ENCODE results near the gene IL26. TPM values are rescaled to one million over a fixed set of nuclear protein-coding genes. Genes with fewer than 3 reads are reported as not detected.

The IL26 gene
- total and polyA plus RNA-seq, 2 of the 4 experiments (the other 2 are of a cell fraction) = not detected

GRCh38 chr12:68242777-68243176, 17.2 kb upstream of the IL26 start:
- in situ Hi-C loops (cut with MboI; ENCODE audit: low sequenced_read_pairs) (no loop called here), intact Hi-C loops (cut with micrococcal nuclease) (no loop called here), dilution Hi-C loops (cut with HindIII; ENCODE audit: low sequenced_read_pairs, unreplicated experiment) (no loop called here)
- Histone ChIP-seq H3K36me3 (ENCODE audit: control insufficient read depth, insufficient read depth, low read length) (no peaks in the 10 kb centered on the region), H2AK5ac (ENCODE audit: low read depth, low read length) (no peak overlapping the region), H3K4me3 (ENCODE audit: insufficient read depth, low read depth, low read length) (no peak overlapping the region), H4K5ac (ENCODE audit: low read depth, low read length) (no peak overlapping the region), H3K9me1 (ENCODE audit: insufficient read depth, low read length) (0 out of 2 replicates have a peak, but pooled peaks cover 5% of the 10 kb centered on the region), H3K4me1 (ENCODE audit: control insufficient read depth, insufficient read depth, low read length) (peaks cover 8% of the 10 kb centered on the region), H3K56ac (ENCODE audit: extremely low read depth, insufficient read depth, low read length) (no peak overlapping the region), H2AK9ac (replicated peaks; ENCODE audit: low read depth, low read length, poor library complexity) (no peak overlapping the region), H2BK20ac (ENCODE audit: low read depth, low read length) (no peak overlapping the region), H3K18ac (ENCODE audit: low read depth, low read length) (no peak overlapping the region), H2AFZ (replicated peaks; ENCODE audit: low read length, poor library complexity) (no peak overlapping the region), H3K14ac (replicated peaks; ENCODE audit: low read depth, low read length) (no peak overlapping the region), H3K4me2 (ENCODE audit: low read depth, low read length) (no peak overlapping the region), H2BK120ac (ENCODE audit: low read depth, low read length) (no peak overlapping the region), H2BK15ac (ENCODE audit: low read depth, low read length) (no peak overlapping the region), H3K79me1 (ENCODE audit: low read depth in 1 of 2, low read length in 2 of 2) (no peaks in the 10 kb centered on the region), H3K9me3 (ENCODE audit: control insufficient read depth, insufficient read depth, low read length) (no peaks in the 10 kb centered on the region), H3K27me3 (ENCODE audit: control insufficient read depth, insufficient read depth, low read length) (no peaks in the 10 kb centered on the region), H3K9ac (ENCODE audit: low read depth, low read length) (no peak overlapping the region), H4K20me1 (ENCODE audit: insufficient read depth, low read length) (no peaks in the 10 kb centered on the region), H3K27ac (ENCODE audit: insufficient read depth, low read length) (no peak overlapping the region), H4K8ac (ENCODE audit: low read depth in 2 of 2, low read length in 2 of 2) (no peak overlapping the region), H3K23ac (ENCODE audit: low read depth, low read length) (no peak overlapping the region), H3K4ac (ENCODE audit: low read depth, low read length) (no peak overlapping the region), H4K91ac (ENCODE audit: insufficient read depth, low read depth, low read length) (no peak overlapping the region), H2BK5ac (ENCODE audit: low read depth, low read length, poor library complexity, severe bottlenecking) (no peak overlapping the region)
- ChIA-PET POLR2A (ENCODE audit: unreplicated experiment) (no interaction called here), CTCF (interaction anchor here (0.5 kb wide), 1 partner anchor 33 kb away, joined by 3 read pairs; no protein-coding TSS in a partner anchor)
- no peak for TF ChIP-seq CEBPB (IDR thresholded peaks at IDR 0.05; ENCODE audit: low read depth, low read length)
- no peak for TF ChIP-seq SMC3 (IDR thresholded peaks at IDR 0.05; ENCODE audit: low read depth, low read length)
- no peak for TF ChIP-seq POLR2A (IDR thresholded peaks at IDR 0.05; ENCODE audit: low read depth, low read length)
- TF ChIP-seq USF2 (IDR thresholded peaks at IDR 0.05; ENCODE audit: low read depth, low read length) = no peak
- no peak for TF ChIP-seq CTCF (conservative IDR thresholded peaks at IDR 0.05; ENCODE audit: low read depth, low read length)
- TF ChIP-seq ELK1 (IDR thresholded peaks at IDR 0.05; ENCODE audit: borderline replicate concordance, low read depth, low read length) = no peak
- TF ChIP-seq BHLHE40 (IDR thresholded peaks at IDR 0.05; ENCODE audit: low read depth, low read length) = no peak
- TF ChIP-seq FOS (IDR thresholded peaks at IDR 0.05; ENCODE audit: low read depth, low read length) = no peak
- TF ChIP-seq RCOR1 (IDR thresholded peaks at IDR 0.05; ENCODE audit: insufficient replicate concordance, low read length) = no peak
- TF ChIP-seq MXI1 (IDR thresholded peaks at IDR 0.05; ENCODE audit: borderline replicate concordance, low read depth, low read length) = no peak
- TF ChIP-seq MAFK (IDR thresholded peaks at IDR 0.05; ENCODE audit: low read depth, low read length) = no peak
- TF ChIP-seq RAD21 (IDR thresholded peaks at IDR 0.05; ENCODE audit: low read length) = no peak
- TF ChIP-seq RFX5 (IDR thresholded peaks at IDR 0.05; ENCODE audit: low read depth, low read length) = no peak
- TF ChIP-seq CHD1 (IDR thresholded peaks at IDR 0.05; ENCODE audit: low read depth, low read length) = no peak
- no peak for TF ChIP-seq NFE2L2 (IDR thresholded peaks at IDR 0.05; ENCODE audit: low read depth, low read length)
- TF ChIP-seq MAZ (IDR thresholded peaks at IDR 0.05; ENCODE audit: borderline replicate concordance, low read depth, low read length) = no peak
- no TSS peak for BruUV-seq (replicated peaks)
- DNase-seq (no peak), ATAC-seq (ENCODE audit: low read depth) (no peak)
